ENCODE measurements around the gene ID2. TPM values are rescaled to one million over a fixed set of nuclear protein-coding genes. Genes with fewer than 3 reads are reported as not detected.

The ID2 gene
- total RNA-seq (ENCODE audit: unreplicated experiment): 9.4 TPM
- long read RNA-seq, transcript ID2-203 (3 exons, 1,362 nt): major isoform, 5 of 6 reads
- long read RNA-seq, partial matches to known transcripts: 0 of 6 reads
- long read RNA-seq, other reads (novel, unspliced or antisense): 1 of 6 reads

GRCh38 chr2:8681786-8682692, at the start of gene ID2:
ID2 (plus strand) TSS chr2:8682056; CDS start chr2:8682166, 110 bp downstream.
- no peak for TF ChIP-seq CTCF (IDR thresholded peaks at IDR 0.05; ENCODE audit: unreplicated experiment)
- Mint-ChIP-seq H3K9me3 (ENCODE audit: unreplicated experiment) (no peaks in the 10 kb centered on the region), H3K36me3 (ENCODE audit: low read depth, unreplicated experiment) (peaks cover 8% of the 10 kb centered on the region), H3K4me1 (ENCODE audit: unreplicated experiment) (peaks cover 35% of the 10 kb centered on the region), H3K4me3 (ENCODE audit: unreplicated experiment) (peak within 1 kb of the TSS; percentile 94), H3K27ac (ENCODE audit: unreplicated experiment) (peak within 1 kb of the TSS; percentile 44), H3K27me3 (ENCODE audit: unreplicated experiment) (peaks cover 23% of the 10 kb centered on the region)
- DNase-seq (ENCODE audit: low spot score): peak; percentile 99

GRCh38 chr2:8632755-8633154, 49.1 kb upstream of the ID2 start:
- DNase-seq (ENCODE audit: low spot score): no peak
- Mint-ChIP-seq H3K4me1 (ENCODE audit: unreplicated experiment) (peaks cover 12% of the 10 kb centered on the region), H3K9me3 (ENCODE audit: unreplicated experiment) (no peaks in the 10 kb centered on the region), H3K27ac (ENCODE audit: unreplicated experiment) (no peak overlapping the region), H3K27me3 (ENCODE audit: unreplicated experiment) (peaks cover 13% of the 10 kb centered on the region), H3K4me3 (ENCODE audit: unreplicated experiment) (no peak overlapping the region), H3K36me3 (ENCODE audit: low read depth, unreplicated experiment) (no peaks in the 10 kb centered on the region)
- TF ChIP-seq CTCF (IDR thresholded peaks at IDR 0.05; ENCODE audit: unreplicated experiment): no peak

- no peaks in the 10 kb centered on the region for H3K36me3 Mint-ChIP-seq (ENCODE audit: low read depth, unreplicated experiment)
- peaks cover 17% of the 10 kb centered on the region for H3K4me1 Mint-ChIP-seq (ENCODE audit: unreplicated experiment)
- no peak for TF ChIP-seq CTCF (IDR thresholded peaks at IDR 0.05; ENCODE audit: unreplicated experiment)
- no peak for DNase-seq (ENCODE audit: low spot score)
- no peak overlapping the region for H3K4me3 Mint-ChIP-seq (ENCODE audit: unreplicated experiment)
- no peaks in the 10 kb centered on the region for H3K9me3 Mint-ChIP-seq (ENCODE audit: unreplicated experiment)
- H3K27me3 Mint-ChIP-seq (ENCODE audit: unreplicated experiment): peaks cover 13% of the 10 kb centered on the region
- H3K27ac Mint-ChIP-seq (ENCODE audit: unreplicated experiment): no peak overlapping the region
These were observed 48.6 kb upstream of the ID2 start for GRCh38 chr2:8633186-8633734.

- Mint-ChIP-seq H3K36me3 (ENCODE audit: low read depth, unreplicated experiment) (no peaks in the 10 kb centered on the region), H3K27me3 (ENCODE audit: unreplicated experiment) (peaks cover 13% of the 10 kb centered on the region), H3K27ac (ENCODE audit: unreplicated experiment) (peak overlapping the region; percentile 13), H3K4me3 (ENCODE audit: unreplicated experiment) (no peak overlapping the region), H3K4me1 (ENCODE audit: unreplicated experiment) (peaks cover 22% of the 10 kb centered on the region), H3K9me3 (ENCODE audit: unreplicated experiment) (no peaks in the 10 kb centered on the region)
- DNase-seq (ENCODE audit: low spot score): no peak
- TF ChIP-seq CTCF (IDR thresholded peaks at IDR 0.05; ENCODE audit: unreplicated experiment): no peak
These were observed 48.0 kb upstream of the ID2 start for GRCh38 chr2:8633735-8634313.

Data from endothelial cell (in vitro differentiated cells).